PC-3 (cell line): ENCODE results near the gene AMFR.

Source experiments
- CTCF ChIP-seq: fragments of 300-600 bp; sonication (generic); conservative IDR thresholded peaks from 2 replicates; pipeline ENCODE4 v1.5.1; 2017; ENCODE audit warnings: antibody characterized with exemption, low read depth, mild to moderate bottlenecking, low read length
- EZH2phosphoT487 ChIP-seq: fragments of 300-600 bp; sonication (generic); IDR thresholded peaks from 2 replicates; pipeline ENCODE4 v1.6.1; 2018; ENCODE audit warnings: mild to moderate bottlenecking, antibody characterized with exemption, low read length, borderline replicate concordance

DNA sequence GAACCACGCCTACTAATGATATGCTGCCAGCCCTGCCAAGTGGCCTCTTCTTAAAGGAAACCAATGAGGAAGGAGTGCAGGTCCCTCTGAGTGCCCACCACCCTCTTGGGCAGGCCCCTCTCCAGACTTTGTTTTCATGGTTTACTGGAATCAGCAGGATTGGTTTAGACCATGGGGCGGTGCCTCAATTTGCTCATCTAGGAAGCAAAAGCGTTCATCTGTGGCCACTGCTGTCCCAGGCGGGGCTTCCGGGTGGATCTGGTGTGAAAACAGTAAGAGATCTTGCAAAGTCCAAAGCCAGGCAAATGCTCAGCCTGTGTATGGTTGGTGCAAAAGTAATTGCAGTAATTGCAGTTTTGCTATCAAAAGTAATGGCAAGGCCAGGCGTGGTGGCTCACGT is 71.3 kb downstream of the AMFR start:
- no peak for TF ChIP-seq CTCF
- no peak for TF ChIP-seq EZH2phosphoT487
